ENCODE data around the gene TMEM145. TPM values are rescaled to one million over a fixed set of nuclear protein-coding genes. Genes with fewer than 3 reads are reported as not detected.
A peak's percentile ranks its signal among the peaks of the same experiment; 100 is the strongest.

Gene TMEM145
- total and polyA plus RNA-seq, 2 donors (not counting 1 experiment from before 2014, with no cell fraction given), result 0.05 to 0.83 TPM

GRCh38 chr19:42343344-42344110 is 30.4 kb downstream of the TMEM145 start:
- TF ChIP-seq CTCF (conservative IDR thresholded peaks at IDR 0.05 in 1 of 2, IDR thresholded peaks at IDR 0.05 in 1 of 2; ENCODE audit: low read depth in 1 of 2, low read length in 2 of 2) (peak in 1 of 2 donors; percentile 7), EZH2 (IDR thresholded peaks at IDR 0.05; ENCODE audit: low read length, missing control alignments) (no peak)

DNA sequence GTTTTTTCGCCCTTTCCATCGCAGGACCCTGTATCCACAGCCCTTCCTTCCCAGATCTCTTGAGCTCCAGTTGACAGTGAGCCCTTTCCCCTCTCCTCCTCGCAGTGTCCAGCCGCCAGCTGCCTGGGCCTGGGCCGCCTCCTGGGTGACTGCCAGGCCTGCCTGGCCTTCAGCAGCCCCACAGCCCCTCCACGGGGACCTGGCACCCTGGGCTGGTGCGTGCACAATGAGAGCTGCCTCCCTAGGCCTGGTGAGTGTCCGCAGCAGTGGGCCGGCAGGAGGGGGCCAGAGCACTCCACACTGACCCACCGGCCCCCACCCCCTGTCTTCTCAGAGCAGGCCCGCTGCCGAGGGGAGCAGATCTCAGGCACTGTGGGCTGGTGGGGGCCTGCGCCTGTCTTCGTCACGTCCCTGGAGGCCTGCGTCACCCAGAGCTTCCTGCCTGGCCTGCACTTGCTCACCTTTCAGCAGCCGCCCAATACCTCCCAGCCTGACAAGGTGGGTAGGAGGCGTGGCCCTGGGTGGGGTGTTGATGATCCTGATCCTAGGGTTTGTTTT is 31.3 kb downstream of the TMEM145 start:
- H3K4me3 ChIP-seq (replicated peaks in 1 of 4; ENCODE audit: control extremely low read depth in 1 of 4, insufficient read depth in 1 of 4, low read depth in 3 of 4, low read length in 4 of 4), result no peak overlapping the region
- no peak overlapping the region for H3K27ac ChIP-seq (ENCODE audit: insufficient read depth, low read length)
- no peak for DNase-seq (ENCODE audit: low read depth in 2 of 2)
- no peak overlapping the region for H2AFZ ChIP-seq (ENCODE audit: low read length)
- H3K36me3 ChIP-seq (ENCODE audit: control insufficient read depth, insufficient read depth, low read length), result peaks cover 2% of the 10 kb centered on the region
- H3K9ac ChIP-seq (ENCODE audit: insufficient read depth, low read length), result no peak overlapping the region
- no peaks in the 10 kb centered on the region for H3K27me3 ChIP-seq (ENCODE audit: control insufficient read depth, insufficient read depth, low read length)
- H3K79me2 ChIP-seq (ENCODE audit: control insufficient read depth, insufficient read depth, low read length), result no peaks in the 10 kb centered on the region
- H3K4me2 ChIP-seq (ENCODE audit: extremely low read depth, insufficient read depth, low read length), result no peak overlapping the region
- TF ChIP-seq CTCF (conservative IDR thresholded peaks at IDR 0.05 in 1 of 2, IDR thresholded peaks at IDR 0.05 in 1 of 2; ENCODE audit: low read depth in 1 of 2, low read length in 2 of 2), result no peak
- TF ChIP-seq EZH2 (IDR thresholded peaks at IDR 0.05; ENCODE audit: low read length, missing control alignments), result no peak
- no peaks in the 10 kb centered on the region for H4K20me1 ChIP-seq (ENCODE audit: control insufficient read depth, extremely low read depth, insufficient read depth, low read length)
- peaks cover 2% of the 10 kb centered on the region for H3K4me1 ChIP-seq (ENCODE audit: control insufficient read depth, extremely low read depth, insufficient read depth, low read length)
- H3K9me3 ChIP-seq (ENCODE audit: control insufficient read depth, insufficient read depth, low read depth, low read length), result no peaks in the 10 kb centered on the region

More at GRCh38 chr19:42343344-42344110, 30.4 kb downstream of the TMEM145 start:
- H3K4me1 ChIP-seq (ENCODE audit: control insufficient read depth, extremely low read depth, insufficient read depth, low read length), result peaks cover 2% of the 10 kb centered on the region
- no peak overlapping the region for H3K4me3 ChIP-seq (replicated peaks in 1 of 4; ENCODE audit: control extremely low read depth in 1 of 4, insufficient read depth in 1 of 4, low read depth in 3 of 4, low read length in 4 of 4)
- no peaks in the 10 kb centered on the region for H3K9me3 ChIP-seq (ENCODE audit: control insufficient read depth, insufficient read depth, low read depth, low read length)
- no peaks in the 10 kb centered on the region for H3K27me3 ChIP-seq (ENCODE audit: control insufficient read depth, insufficient read depth, low read length)
- H2AFZ ChIP-seq (ENCODE audit: low read length), result no peak overlapping the region
- no peak overlapping the region for H3K4me2 ChIP-seq (ENCODE audit: extremely low read depth, insufficient read depth, low read length)
- no peak for DNase-seq (ENCODE audit: low read depth in 2 of 2)
- no peak overlapping the region for H3K27ac ChIP-seq (ENCODE audit: insufficient read depth, low read length)
- no peaks in the 10 kb centered on the region for H4K20me1 ChIP-seq (ENCODE audit: control insufficient read depth, extremely low read depth, insufficient read depth, low read length)
- H3K9ac ChIP-seq (ENCODE audit: insufficient read depth, low read length), result no peak overlapping the region
- peaks cover 2% of the 10 kb centered on the region for H3K36me3 ChIP-seq (ENCODE audit: control insufficient read depth, insufficient read depth, low read length)
- H3K79me2 ChIP-seq (ENCODE audit: control insufficient read depth, insufficient read depth, low read length), result no peaks in the 10 kb centered on the region

- Histone ChIP-seq H3K9ac (ENCODE audit: insufficient read depth, low read length) (no peak overlapping the region), H2AFZ (ENCODE audit: low read length) (no peak overlapping the region), H3K79me2 (ENCODE audit: control insufficient read depth, insufficient read depth, low read length) (no peaks in the 10 kb centered on the region), H3K36me3 (ENCODE audit: control insufficient read depth, insufficient read depth, low read length) (peaks cover 2% of the 10 kb centered on the region), H4K20me1 (ENCODE audit: control insufficient read depth, extremely low read depth, insufficient read depth, low read length) (no peaks in the 10 kb centered on the region), H3K27me3 (ENCODE audit: control insufficient read depth, insufficient read depth, low read length) (no peaks in the 10 kb centered on the region), H3K9me3 (ENCODE audit: control insufficient read depth, insufficient read depth, low read depth, low read length) (no peaks in the 10 kb centered on the region), H3K4me3 (replicated peaks in 1 of 4; ENCODE audit: control extremely low read depth in 1 of 4, insufficient read depth in 1 of 4, low read depth in 3 of 4, low read length in 4 of 4) (no peak overlapping the region), H3K27ac (ENCODE audit: insufficient read depth, low read length) (no peak overlapping the region), H3K4me2 (ENCODE audit: extremely low read depth, insufficient read depth, low read length) (no peak overlapping the region), H3K4me1 (ENCODE audit: control insufficient read depth, extremely low read depth, insufficient read depth, low read length) (peaks cover 2% of the 10 kb centered on the region)
- no peak for TF ChIP-seq EZH2 (IDR thresholded peaks at IDR 0.05; ENCODE audit: low read length, missing control alignments)
- peak in 1 of 2 donors; percentile 80 for DNase-seq (ENCODE audit: low read depth in 2 of 2)
Observed at GRCh38 chr19:42345191-42345812, 32.2 kb downstream of the TMEM145 start.

Data from fibroblast of lung (primary cell).